GM21825 (cell line): ENCODE results near the gene RNF25.

Source experiments
- ATAC-seq: cut with Tn5 transposase; IDR thresholded peaks from one replicate; pipeline ENCODE4 v1.9.1; 2021; ENCODE audit warnings: mild to moderate bottlenecking, moderate library complexity; ENCODE audit not compliant: unreplicated experiment

Gene RNF25, protein sequence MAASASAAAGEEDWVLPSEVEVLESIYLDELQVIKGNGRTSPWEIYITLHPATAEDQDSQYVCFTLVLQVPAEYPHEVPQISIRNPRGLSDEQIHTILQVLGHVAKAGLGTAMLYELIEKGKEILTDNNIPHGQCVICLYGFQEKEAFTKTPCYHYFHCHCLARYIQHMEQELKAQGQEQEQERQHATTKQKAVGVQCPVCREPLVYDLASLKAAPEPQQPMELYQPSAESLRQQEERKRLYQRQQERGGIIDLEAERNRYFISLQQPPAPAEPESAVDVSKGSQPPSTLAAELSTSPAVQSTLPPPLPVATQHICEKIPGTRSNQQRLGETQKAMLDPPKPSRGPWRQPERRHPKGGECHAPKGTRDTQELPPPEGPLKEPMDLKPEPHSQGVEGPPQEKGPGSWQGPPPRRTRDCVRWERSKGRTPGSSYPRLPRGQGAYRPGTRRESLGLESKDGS

DNA sequence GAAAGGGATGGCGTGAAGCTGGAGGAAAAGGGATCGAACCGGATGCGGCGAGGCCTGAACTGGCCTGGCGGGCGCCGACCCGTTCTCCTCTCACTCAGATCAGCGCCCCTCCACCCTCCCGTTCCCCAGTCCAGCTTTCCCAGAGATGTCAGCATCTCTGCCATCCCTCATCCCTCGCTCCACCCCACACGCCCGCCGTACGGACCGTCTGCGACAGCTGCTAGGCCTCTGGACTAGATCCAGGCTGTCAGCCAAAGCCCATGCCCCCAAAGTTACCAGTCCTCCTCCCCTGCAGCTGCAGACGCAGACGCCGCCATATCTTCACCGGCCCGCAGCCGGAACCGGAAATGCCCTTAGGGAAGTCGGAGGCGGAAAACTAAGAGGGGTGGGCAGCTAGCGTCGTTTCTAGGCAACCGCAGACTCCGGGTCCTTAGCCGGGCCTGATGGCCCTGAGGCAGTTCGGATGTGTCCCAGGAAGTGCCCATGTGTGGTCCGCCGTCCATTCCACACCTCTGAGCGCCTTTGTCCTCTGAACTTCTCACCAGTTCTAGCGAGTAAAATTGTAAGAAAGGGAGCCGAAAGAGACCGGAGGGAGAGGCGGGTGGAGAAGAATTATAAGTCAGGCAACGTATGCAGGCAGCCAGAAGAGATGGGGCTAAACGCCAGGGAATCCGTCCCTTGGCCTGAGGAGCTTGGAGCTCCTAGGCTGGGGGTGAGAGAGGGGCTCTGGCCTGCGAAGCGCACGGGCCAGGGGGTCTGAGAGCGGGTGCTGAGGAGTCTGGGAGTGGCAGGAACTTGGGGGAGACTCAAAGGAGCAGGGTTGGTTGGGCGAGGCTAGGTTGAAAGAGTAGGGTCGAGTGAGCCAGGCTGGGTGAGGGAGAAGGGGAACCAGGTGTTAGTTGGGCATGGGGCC lies at the start of gene RNF25, which contains the start of gene STK36:
RNF25 (minus strand) TSS at position 349 of the 913 bp plus-strand sequence; CDS start at position 317, 32 bp downstream.
STK36 (plus strand) TSS at position 433 of the 913 bp plus-strand sequence. CDS start 744 bp downstream, outside the sequence.
- peak; percentile 97 for ATAC-seq

DNA sequence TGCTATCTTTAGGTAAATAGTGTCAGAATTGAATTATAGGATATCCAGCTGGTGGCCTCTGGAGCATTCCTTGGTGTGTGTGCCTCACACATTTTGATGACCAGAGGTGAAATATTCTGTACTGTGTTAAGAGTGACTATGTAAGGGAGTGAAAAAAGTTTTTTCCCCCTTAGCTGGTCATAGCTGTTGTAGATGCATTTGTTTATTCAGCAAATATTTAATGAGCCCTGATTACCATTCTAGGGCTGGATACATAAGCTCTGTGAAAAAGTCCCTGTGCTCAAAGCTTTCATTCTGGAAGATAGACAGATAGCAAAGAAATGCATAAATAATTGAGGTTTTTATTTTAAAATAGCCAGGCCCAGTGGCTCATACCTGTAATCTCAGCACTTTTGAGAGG lies 49.7 kb upstream of the RNF25 start:
- ATAC-seq: no peak

DNA sequence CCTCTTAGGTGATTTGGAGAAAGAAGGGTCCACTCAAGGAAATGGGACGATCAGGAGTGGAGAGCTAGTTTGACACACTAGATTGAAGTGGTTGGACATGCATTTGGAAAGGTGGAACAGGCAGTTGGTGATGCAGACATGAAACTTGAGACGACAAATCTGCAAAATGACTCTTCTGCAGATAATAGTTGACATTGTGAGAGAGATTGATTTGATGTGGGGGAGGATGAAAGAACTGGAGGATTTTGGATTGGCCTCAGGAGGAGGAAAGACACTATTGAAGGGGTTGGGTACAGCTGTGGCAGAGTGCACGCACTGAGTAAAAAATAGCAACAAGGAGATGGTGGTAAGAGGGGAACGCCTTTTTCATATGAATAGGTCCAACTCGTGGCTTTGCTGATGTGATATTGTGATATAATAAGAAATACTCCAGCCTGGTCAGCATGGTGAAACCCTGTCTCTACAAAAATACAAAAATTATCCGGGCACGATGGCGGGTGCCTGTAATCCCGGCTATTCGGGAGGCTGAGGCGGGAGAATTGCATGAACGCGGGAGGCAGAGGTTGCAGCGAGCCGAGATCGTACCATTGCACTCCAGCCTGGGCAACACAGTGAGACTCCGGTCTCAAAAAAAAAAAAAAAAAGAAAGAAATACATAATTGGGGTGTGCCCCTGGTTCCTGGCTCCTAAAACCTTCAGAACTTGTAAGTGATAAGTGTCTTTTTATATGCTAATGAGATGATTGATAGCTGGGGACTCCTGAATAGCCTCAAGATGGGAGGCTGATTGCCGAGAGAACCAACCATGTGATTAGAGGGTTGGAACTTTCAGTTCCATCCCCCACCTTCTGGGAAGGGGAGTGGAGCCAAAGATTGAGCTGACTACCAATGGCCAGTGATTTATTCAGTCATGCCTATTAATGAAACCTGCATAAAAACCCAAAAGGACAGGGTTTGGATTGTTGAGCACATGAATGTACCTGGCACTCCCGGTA lies 48.5 kb upstream of the RNF25 start:
- ATAC-seq: no peak

DNA sequence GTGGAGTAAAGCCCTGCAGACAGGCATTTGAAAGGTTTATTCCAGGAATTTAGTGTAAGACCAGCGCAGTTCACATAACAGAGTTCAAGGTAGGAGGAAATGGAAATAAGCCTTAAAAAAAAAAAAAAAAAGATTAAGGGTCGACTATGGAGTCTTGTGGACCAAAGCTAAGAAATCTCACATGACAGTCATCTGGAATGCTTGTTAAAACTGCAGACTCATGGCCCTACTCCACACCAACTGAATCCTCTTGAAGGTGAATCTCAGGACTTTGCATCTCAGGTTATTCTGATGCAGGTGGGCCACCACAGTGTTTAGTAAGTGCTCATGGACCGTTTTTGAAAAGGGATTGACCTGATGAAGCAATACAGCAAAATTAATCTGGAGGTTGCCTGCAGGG lies 47.7 kb upstream of the RNF25 start:
- no peak for ATAC-seq

DNA sequence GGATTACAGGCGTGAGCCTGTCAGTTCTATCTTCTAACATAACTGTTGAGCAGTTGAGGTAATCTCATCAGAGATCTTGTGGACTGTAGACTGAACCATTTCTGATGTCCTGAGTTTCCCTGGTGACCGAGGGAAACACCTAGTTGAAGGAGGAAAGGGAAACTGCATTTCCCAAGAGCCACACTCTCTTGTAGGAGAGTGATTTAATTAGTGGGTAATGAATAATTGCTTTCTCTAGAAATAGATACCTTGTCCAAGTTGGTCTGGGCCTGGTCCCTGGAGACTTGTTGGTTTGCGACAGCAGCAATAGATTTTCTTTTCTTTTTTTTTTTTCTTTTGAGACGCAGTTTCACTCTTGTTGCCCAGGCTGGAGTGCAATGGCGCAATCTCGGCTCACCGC lies 46.3 kb upstream of the RNF25 start:
- no peak for ATAC-seq

DNA sequence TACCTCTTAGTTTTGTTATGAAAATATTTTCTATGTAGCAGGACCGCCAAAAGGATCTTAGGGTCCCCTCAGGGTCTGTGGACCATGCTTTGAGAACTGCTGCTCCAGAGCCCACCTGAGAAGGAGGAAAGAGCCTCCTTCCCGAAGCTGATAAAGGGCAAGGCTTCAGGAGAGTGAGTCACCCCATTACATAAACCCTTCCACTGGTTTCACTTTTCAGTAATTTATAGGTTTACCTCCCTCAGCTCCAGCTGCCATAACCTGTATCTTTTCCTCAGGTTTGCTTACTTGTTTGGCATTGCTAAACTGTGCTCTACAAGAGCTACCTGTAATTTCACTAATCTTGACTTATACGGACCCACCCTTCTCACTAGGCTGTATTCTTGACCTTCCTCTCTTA lies 45.5 kb upstream of the RNF25 start:
- no peak for ATAC-seq

DNA sequence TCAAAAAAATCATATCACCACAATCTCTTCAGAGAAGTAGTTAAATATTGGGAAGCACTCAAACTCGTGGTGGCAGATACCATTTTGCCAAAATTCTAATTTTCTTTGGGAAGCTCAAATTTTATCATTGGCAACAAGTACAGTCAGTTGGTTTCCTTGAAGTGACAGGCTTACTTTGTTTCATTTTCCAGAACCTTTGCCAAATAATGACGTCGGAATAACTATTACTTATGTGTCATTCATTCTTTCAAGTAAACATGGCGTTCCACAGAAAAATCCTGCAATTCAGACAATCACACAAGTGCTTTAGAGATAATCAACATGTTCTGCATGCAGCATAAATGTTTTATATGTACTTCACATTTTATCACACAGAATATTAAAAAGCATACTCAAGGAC lies 44.3 kb upstream of the RNF25 start:
- ATAC-seq: no peak

DNA sequence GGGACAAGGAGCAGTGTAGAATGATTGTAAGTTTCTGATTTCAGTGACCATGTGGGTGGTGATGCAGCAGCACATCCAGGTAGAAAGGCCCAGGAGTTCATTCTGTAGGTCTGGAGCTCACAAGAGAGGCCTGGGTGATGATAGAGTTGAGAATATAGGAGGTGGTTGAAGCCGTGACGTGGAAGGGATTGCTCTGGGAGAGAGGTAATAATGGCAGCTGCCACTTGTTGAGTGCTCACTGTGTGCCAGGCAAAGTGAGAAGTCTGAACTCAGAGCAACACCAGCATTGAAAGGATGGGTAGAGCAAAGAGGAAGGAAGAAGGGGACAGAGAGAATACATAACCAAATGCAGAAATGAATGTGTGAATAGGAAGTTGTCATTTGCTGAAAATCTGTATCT lies 42.1 kb upstream of the RNF25 start:
- ATAC-seq: no peak

DNA sequence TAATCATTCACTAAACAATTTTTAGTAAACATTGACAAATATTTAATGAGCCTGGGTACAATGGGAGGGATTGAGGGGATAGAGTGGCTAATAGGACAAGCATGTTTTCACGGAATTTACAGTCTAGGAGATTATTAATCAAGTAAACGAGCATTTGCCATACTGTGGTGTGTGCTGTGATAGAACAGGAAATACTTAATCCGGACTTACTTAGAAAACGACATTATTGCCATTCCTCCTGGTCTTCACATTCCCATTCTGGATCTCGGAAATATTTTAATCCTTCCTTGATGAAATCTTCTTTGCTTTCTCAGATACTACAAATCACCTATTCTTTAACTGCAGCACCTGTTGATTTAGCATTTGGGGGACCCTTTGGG lies 39.7 kb upstream of the RNF25 start:
- no peak for ATAC-seq

DNA sequence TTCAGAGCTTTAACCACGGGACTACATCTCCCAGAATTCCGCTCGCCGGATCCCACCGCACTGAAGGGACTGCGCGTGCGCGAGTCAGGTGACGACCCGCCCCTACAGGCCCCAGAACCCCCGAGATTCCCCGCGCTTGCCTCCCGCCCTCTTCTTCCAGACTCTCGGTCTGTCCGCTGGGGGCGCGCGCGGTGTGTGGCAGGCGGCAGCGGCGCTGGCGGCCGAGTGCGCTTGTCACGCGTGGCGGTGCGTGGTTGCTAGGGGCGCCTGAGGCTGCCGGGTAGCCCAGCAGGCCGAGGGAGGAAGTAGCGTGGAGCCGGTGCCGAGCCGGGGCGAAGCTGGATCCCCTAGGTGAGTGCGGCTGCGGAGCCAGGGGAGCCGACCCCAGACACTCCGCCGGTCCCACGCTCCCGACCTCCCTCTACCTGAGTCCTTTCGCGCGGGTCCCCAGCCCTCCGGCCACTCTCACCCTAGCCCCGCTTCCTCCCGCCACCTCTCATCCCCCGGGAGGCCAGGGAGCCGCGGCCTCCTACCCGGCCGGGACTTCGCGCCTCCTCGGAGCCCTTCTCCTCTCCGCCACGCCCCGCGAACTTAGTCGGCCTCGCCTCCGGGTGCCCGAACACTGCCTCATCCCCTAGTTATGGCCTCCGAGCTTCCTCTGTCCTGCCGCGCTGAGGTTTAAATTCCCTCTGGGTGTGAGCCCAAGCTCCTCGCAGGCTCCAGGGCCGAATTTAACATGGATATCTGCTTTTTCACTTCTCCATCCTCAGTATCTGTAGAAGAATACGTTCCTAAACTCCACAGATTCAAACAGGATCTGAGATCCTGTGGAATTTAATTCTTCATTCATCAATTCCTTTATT lies 39.1 kb upstream of the RNF25 start, which contains the start of gene TTLL4:
TTLL4 (plus strand) TSS at position 149 of the 863 bp plus-strand sequence. CDS start 26,842 bp downstream, outside the sequence.
- peak; percentile 94 for ATAC-seq

DNA sequence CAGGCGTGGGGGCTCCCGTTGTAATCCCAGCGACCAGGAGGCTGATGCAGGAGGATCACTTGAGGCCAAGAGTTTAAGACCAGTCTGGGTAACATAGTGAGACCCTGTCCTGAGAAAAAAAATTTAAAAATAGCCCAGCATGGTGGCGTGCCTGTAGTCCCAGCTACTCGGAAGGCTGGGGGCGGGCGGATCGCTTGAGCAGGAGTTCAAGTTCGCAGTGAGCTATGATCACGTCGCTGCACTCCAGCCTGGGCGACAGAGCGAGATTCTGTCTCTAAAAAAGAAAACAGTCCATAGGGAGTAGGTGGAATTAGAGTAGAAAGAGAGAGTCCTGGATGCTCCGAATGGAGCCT lies 38.5 kb upstream of the RNF25 start:
- no peak for ATAC-seq

DNA sequence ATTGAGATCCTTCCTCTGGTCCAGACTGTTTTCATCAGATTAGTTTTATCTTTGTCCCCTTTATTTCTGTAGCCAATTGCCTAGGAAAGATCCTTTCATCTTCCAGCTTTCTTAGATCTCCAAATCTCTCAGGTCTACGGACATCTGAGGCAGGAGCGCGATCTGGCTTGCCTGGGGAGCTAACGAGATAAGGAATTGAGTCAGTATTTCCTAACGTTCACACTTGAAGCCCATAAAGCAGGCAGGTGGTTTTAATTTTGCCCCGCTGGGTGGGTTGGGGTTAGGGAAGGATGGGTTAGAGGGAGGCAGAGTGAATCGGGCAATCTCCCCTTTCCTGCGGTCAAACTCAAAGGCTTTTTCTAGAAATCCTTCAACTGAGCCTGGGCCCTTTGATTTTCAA lies 38.1 kb upstream of the RNF25 start:
- no peak for ATAC-seq

DNA sequence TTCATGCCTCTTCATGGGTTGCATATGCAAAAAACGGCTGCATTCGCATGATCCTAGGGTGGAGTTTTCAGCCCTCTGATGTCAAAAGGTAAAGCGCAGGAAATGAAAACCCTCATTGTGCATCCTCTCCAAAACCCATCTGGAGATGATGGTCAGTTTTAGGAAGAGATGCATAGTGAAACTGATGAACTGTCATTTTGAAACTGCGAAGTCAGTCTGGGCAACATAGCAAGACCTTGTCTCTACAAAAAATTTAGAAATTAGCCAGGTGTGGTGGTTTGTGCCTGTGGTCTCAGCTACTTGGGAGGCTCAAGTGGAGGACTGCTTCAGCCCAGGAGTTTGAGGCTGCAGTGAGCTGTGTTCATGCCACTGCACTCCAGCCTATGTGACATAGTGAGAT lies 36.3 kb upstream of the RNF25 start:
- no peak for ATAC-seq

DNA sequence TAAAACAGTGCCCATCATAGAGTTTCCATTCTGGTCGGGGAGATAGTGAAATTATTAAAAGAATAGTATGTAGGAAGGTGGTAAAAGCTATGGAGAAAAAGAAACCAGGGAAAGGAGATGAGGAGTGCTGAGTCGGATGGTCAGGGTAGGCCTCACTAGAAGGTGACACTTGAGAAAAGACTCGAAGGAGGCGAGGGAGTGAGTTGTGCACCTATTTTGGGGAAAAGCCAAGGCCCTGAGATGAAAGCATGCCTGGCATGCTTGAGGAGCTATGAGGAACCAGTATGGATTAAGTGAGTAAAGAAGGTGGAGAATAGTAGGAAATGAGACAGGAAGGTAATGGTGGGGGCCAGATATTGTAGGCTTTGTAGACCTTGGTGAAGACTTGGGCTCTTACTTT lies 31.5 kb upstream of the RNF25 start:
- ATAC-seq: no peak

DNA sequence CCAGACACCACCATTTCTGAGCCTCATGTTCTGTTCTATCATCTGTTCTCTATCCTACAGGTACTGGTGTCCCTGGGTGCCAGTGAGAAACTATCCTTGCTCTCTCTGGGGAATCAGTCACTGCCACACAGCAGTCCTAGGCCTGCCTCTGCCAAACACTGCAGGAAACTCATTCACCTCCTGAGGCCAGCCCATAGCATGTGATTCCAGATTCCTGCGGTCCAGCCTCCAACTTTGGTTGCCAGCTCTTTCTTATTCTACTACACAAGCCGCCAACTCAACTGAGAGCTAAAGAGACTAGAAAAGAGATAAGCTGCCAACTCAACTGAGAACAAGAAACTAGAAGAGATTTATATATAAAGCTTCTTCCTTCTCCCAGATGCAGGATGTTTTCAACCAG lies 30.0 kb upstream of the RNF25 start:
- no peak for ATAC-seq

DNA sequence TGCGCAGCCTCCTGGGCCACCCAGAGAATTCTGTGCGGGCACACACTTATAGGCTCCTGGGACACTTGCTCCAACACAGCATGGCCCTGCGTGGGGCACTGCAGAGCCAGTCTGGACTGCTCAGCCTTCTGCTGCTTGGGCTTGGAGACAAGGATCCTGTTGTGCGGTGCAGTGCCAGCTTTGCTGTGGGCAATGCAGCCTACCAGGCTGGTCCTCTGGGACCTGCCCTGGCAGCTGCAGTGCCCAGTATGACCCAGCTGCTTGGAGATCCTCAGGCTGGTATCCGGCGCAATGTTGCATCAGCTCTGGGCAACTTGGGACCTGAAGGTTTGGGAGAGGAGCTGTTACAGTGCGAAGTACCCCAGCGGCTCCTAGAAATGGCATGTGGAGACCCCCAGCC lies 27.1 kb upstream of the RNF25 start:
- no peak for ATAC-seq

DNA sequence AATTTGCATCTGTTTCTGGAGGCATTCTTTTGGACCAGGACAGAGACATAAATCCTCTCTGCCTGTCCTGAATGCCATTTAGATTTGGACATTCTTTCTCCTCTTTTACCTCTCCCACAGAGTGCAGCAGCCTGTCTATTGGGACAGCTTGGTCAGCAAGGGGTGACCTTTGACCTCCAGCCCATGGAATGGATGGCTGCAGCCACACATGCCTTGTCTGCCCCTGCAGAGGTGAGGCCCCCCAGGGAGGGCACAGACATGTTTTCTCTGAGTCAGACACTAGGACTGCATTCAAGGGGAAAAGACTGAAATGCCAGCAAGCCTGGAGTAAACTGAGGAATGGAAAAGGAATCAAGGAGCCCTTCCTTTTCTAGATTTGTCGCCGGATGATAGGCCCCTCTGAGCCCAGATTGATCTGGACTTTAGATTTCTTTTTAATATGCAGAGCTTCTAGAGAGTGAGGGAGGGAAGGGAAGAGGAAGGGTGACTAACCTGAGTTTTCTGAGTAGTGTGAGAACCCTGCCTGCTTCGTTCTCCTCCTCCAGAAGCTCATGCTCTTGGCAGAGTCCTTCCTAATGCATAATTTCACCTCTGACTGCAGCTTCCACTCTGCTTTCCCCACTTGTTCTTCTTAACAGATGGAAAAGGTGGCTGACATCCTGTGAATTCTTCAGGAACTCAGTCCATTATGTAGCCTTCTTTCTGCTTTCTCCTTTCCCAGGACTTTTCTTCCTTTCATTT lies 22.8 kb upstream of the RNF25 start:
- no peak for ATAC-seq

DNA sequence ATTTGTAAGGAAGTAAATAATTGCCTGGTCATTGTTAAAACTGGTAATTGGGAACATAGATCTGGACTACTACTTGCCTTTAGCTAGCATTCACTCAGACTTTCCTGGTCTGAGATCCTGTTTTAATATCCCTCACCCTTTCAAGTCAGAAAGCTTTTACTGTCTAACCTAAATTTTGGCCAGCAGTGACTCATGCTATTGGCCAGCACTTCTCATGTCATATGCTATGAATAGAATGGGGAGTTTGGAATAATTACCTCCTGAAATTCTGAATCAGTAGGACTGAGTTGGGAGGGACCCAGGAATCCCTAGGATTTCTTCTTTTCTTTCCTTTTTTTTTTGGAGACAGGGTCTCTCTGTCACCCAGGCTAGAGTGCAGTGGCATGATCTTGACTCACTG lies 19.4 kb upstream of the RNF25 start:
- ATAC-seq: no peak
